K562 (cell line): Measurements from ENCODE around the gene B3GALT4. TPM values are rescaled to one million over a fixed set of nuclear protein-coding genes. Genes with fewer than 3 reads are reported as not detected.

Experiments
- ETV5 ChIP-seq: sonication (generic); formaldehyde crosslinking; IDR thresholded peaks from 2 replicates; pipeline ENCODE4 v1.4.0; 2020; ENCODE audit warnings: low read depth, mild to moderate bottlenecking, missing genetic modification reagents
- REST ChIP-seq, 2 experiments: fragments of 450-650 bp; formaldehyde crosslinking in 1 of 2; IDR thresholded peaks; 2 replicates each; pipeline versions ENCODE4 v1.4.0 to v1.6.1; 2014 to 2020; ENCODE audit warnings: mild to moderate bottlenecking in 2 of 2, borderline replicate concordance in 1 of 2, low read depth in 1 of 2
- RFX7 ChIP-seq: fragments of 250-450 bp; sonication (Bioruptor Pico); IDR thresholded peaks from 2 replicates; pipeline ENCODE4 v1.5.1; 2021; ENCODE audit warnings: mild to moderate bottlenecking
- ZKSCAN8 ChIP-seq: fragments of 200-800 bp; sonication (Bioruptor generic); IDR thresholded peaks from 2 replicates; pipeline ENCODE4 v1.6.1; 2016; ENCODE audit warnings: missing genetic modification characterization, missing compliant biosample characterization
- polyA plus RNA-seq, 8 experiments: library from polyadenylated mRNA; depleted of rRNA in 4 of 8; stranded (reverse) in 5 of 8; unstranded in 3 of 8; fragments of >200 nt; fragmentation: Nextera tagmentation in 2 of 8; fragmentation: Illumina TruSeq in 1 of 8; extraction: Ambion mirVana in 2 of 8; extraction: Trizol in 1 of 8; gene quantifications; 2 replicates each; pipeline versions ENCODE4 v1.2.1 to v1.2.3, GENCODE V29; 2011 to 2014; ENCODE audit warnings: inconsistent platforms in 1 of 8, missing spikeins in 1 of 8
- total RNA-seq, 7 experiments: library from RNA; depleted of rRNA in 6 of 7; stranded (reverse); fragments of >200 nt in 6 of 7; fragmentation: Illumina TruSeq in 2 of 7; extraction: Trizol in 2 of 7; gene quantifications; 2 replicates each; pipeline versions ENCODE4 v1.2.1 to v1.2.3, GENCODE V29; 2011 to 2021; ENCODE audit warnings: low replicate concordance in 1 of 7
- TF ChIP-seq, protein P1 (sequence below): fragments of 450-650 bp; IDR thresholded peaks from 2 replicates; pipeline ENCODE4 v1.7.1; 2018; ENCODE audit warnings: mild to moderate bottlenecking, low read depth; ENCODE audit not compliant: partially characterized antibody
- TF ChIP-seq, protein P2 (sequence below): fragments of 200-800 bp; sonication (Bioruptor generic); IDR thresholded peaks from 2 replicates; pipeline ENCODE4 v1.6.1; 2017; ENCODE audit warnings: missing genetic modification characterization, missing compliant biosample characterization
- TF ChIP-seq, protein P3 (sequence below): fragments of 450-650 bp; IDR thresholded peaks from 2 replicates; pipeline ENCODE4 v1.6.1; 2018; ENCODE audit warnings: mild to moderate bottlenecking, low read depth; ENCODE audit not compliant: partially characterized antibody
- TF ChIP-seq, protein P4 (sequence below): fragments of 450-650 bp; IDR thresholded peaks from 2 replicates; pipeline ENCODE4 v1.6.1; 2016; ENCODE audit warnings: low read depth, mild to moderate bottlenecking, moderate library complexity
- TF ChIP-seq, protein P5 (sequence below): fragments of 450-650 bp; IDR thresholded peaks from 2 replicates; pipeline ENCODE4 v1.6.1; 2016

The B3GALT4 gene
- total and polyA plus RNA-seq, 9 of the 15 experiments (the other 6 are each of a cell fraction or from before 2014, with no cell fraction given): 0.11 to 1.3 (median 0.53) TPM; not detected in 1

DNA sequence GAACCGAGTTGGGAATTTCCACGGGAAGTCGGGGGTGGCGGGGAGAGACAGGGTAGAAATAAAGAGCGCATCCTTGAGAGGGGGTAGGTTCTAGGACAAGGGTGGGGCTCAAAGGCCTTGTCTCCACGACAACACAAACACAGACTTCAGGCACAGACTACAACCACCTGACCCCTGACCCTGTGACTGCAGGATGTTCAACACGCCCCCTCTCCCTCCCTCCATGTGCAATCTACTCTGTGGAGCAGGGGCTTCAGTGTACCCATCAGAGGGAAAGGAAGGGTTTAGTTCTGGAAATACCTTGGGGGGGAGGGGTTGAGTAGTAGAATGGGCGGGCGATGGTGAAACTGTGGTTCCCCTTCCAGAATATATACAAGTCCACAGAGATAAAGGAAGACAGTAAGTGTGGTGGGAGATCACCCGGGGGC, 37.6 kb downstream of the B3GALT4 start (continued):
- TF ChIP-seq REST (IDR thresholded peaks at IDR 0.05; ENCODE audit: borderline replicate concordance) (0 out of 2 replicates have a peak, but pooled peaks have one; percentile 1), REST (CRISPR knock-in tag; IDR thresholded peaks at IDR 0.05; ENCODE audit: low read depth) (no peak), ZKSCAN8 (CRISPR knock-in tag) (no peak), ETV5 (no peak), RFX7 (CRISPR knock-in tag) (no peak)
- TF ChIP-seq, protein P1, sequence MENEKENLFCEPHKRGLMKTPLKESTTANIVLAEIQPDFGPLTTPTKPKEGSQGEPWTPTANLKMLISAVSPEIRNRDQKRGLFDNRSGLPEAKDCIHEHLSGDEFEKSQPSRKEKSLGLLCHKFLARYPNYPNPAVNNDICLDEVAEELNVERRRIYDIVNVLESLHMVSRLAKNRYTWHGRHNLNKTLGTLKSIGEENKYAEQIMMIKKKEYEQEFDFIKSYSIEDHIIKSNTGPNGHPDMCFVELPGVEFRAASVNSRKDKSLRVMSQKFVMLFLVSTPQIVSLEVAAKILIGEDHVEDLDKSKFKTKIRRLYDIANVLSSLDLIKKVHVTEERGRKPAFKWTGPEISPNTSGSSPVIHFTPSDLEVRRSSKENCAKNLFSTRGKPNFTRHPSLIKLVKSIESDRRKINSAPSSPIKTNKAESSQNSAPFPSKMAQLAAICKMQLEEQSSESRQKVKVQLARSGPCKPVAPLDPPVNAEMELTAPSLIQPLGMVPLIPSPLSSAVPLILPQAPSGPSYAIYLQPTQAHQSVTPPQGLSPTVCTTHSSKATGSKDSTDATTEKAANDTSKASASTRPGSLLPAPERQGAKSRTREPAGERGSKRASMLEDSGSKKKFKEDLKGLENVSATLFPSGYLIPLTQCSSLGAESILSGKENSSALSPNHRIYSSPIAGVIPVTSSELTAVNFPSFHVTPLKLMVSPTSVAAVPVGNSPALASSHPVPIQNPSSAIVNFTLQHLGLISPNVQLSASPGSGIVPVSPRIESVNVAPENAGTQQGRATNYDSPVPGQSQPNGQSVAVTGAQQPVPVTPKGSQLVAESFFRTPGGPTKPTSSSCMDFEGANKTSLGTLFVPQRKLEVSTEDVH: peak; percentile 18
- TF ChIP-seq, protein P2, sequence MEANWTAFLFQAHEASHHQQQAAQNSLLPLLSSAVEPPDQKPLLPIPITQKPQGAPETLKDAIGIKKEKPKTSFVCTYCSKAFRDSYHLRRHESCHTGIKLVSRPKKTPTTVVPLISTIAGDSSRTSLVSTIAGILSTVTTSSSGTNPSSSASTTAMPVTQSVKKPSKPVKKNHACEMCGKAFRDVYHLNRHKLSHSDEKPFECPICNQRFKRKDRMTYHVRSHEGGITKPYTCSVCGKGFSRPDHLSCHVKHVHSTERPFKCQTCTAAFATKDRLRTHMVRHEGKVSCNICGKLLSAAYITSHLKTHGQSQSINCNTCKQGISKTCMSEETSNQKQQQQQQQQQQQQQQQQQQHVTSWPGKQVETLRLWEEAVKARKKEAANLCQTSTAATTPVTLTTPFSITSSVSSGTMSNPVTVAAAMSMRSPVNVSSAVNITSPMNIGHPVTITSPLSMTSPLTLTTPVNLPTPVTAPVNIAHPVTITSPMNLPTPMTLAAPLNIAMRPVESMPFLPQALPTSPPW (CRISPR knock-in tag): peak; percentile 68
- TF ChIP-seq, protein P3, sequence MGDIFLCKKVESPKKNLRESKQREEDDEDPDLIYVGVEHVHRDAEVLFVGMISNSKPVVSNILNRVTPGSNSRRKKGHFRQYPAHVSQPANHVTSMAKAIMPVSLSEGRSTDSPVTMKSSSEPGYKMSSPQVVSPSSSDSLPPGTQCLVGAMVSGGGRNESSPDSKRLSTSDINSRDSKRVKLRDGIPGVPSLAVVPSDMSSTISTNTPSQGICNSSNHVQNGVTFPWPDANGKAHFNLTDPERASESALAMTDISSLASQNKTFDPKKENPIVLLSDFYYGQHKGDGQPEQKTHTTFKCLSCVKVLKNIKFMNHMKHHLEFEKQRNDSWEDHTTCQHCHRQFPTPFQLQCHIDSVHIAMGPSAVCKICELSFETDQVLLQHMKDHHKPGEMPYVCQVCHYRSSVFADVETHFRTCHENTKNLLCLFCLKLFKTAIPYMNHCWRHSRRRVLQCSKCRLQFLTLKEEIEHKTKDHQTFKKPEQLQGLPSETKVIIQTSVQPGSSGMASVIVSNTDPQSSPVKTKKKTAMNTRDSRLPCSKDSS: no peak
- TF ChIP-seq, protein P4, sequence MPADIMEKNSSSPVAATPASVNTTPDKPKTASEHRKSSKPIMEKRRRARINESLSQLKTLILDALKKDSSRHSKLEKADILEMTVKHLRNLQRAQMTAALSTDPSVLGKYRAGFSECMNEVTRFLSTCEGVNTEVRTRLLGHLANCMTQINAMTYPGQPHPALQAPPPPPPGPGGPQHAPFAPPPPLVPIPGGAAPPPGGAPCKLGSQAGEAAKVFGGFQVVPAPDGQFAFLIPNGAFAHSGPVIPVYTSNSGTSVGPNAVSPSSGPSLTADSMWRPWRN: no peak
- TF ChIP-seq, protein P5, sequence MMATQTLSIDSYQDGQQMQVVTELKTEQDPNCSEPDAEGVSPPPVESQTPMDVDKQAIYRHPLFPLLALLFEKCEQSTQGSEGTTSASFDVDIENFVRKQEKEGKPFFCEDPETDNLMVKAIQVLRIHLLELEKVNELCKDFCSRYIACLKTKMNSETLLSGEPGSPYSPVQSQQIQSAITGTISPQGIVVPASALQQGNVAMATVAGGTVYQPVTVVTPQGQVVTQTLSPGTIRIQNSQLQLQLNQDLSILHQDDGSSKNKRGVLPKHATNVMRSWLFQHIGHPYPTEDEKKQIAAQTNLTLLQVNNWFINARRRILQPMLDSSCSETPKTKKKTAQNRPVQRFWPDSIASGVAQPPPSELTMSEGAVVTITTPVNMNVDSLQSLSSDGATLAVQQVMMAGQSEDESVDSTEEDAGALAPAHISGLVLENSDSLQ: 0 out of 2 replicates have a peak, but pooled peaks have one; percentile 3
